ENCODE measurements around the gene RASSF3. TPM values are rescaled to one million over a fixed set of nuclear protein-coding genes. Genes with fewer than 3 reads are reported as not detected.
"Not testable (repeated sequence)": the region's sequence is repeated elsewhere in the genome, so short reads cannot be mapped to it uniquely, and the experiment has no call there.

The RASSF3 gene
- total and polyA plus RNA-seq, 2 donors from 2014 or later: 8.2 to 35.6 TPM

DNA sequence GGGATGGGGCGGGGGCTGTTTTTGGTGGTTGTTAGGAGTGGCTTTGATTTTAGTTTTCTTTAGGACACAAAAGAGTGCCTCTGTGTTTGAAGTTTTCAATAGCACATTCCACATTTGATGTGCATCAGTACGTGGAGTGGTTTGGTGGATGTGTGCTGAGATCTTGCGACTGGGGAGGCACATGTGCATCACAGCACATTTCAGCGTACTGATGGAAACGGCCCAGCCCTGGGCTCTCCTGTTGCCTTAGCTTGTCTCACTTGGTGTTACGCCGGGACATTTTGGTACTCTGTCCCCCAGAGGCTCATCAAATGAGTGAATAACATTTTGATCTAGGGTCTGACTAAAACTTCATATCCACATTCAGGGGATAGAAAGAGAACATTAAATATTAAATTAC, 78.4 kb downstream of the RASSF3 start:
- intact Hi-C loops (cut with DNase I): no loop called here
- no peak for TF ChIP-seq CTCF (IDR thresholded peaks at IDR 0.05; ENCODE audit: borderline replicate concordance, extremely low read depth, insufficient read depth)
- no peak overlapping the region for H3K27ac ChIP-seq (ENCODE audit: low read depth in 2 of 2, low read length in 2 of 2)

DNA sequence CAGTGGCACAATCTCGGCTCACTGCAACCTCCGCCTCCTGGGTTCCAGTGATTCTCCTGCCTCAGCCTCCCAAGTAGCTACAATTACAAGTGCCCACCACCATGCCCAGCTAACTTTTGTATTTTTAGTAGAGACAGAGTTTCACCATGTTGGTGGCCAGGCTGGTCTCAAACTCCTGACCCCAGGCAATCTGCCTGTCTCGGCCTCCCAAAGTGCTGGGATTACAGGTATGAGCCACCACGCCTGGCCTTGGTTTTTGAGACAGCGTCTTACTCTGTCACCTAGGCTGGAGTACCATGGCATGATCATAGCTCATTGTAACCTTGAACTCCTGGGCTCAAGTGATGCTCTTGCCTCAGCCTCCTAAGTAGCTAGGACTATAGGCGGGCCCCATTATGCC, 79.9 kb downstream of the RASSF3 start:
- H3K27me3 ChIP-seq (ENCODE audit: control insufficient read depth, insufficient read depth, low read length); H3K9ac ChIP-seq (ENCODE audit: low read length in 3 of 3); H3K9me3 ChIP-seq (ENCODE audit: control insufficient read depth in 2 of 3, insufficient read depth in 1 of 3, low read length in 3 of 3); DNase-seq; H3K4me1 ChIP-seq (ENCODE audit: control insufficient read depth in 2 of 3, insufficient read depth in 2 of 3, low read depth in 1 of 3, low read length in 3 of 3); intact Hi-C loops (cut with DNase I); H3K27ac ChIP-seq (ENCODE audit: low read depth in 2 of 2, low read length in 2 of 2); FAIRE-seq; H3K4me3 ChIP-seq (ENCODE audit: low read length in 3 of 3); H3K36me3 ChIP-seq (ENCODE audit: control insufficient read depth in 2 of 3, insufficient read depth in 3 of 3, low read length in 3 of 3): not testable (repeated sequence)

More for the DNA sequence above, 78.4 kb downstream of the RASSF3 start:
- no peak overlapping the region for H3K9ac ChIP-seq (ENCODE audit: low read length in 3 of 3)
- no peaks in the 10 kb centered on the region for H3K36me3 ChIP-seq (ENCODE audit: control insufficient read depth in 2 of 3, insufficient read depth in 3 of 3, low read length in 3 of 3)
- H3K4me3 ChIP-seq (ENCODE audit: low read length in 3 of 3): no peak overlapping the region
- H3K4me1 ChIP-seq (ENCODE audit: control insufficient read depth in 2 of 3, insufficient read depth in 2 of 3, low read depth in 1 of 3, low read length in 3 of 3): peaks cover 0 to 2% (median 0%) of the 10 kb centered on the region in 3 donors
- DNase-seq: no peak
- no peaks in the 10 kb centered on the region for H3K27me3 ChIP-seq (ENCODE audit: control insufficient read depth, insufficient read depth, low read length)
- no peaks in the 10 kb centered on the region for H3K9me3 ChIP-seq (ENCODE audit: control insufficient read depth in 2 of 3, insufficient read depth in 1 of 3, low read length in 3 of 3)
- no peak for FAIRE-seq

DNA sequence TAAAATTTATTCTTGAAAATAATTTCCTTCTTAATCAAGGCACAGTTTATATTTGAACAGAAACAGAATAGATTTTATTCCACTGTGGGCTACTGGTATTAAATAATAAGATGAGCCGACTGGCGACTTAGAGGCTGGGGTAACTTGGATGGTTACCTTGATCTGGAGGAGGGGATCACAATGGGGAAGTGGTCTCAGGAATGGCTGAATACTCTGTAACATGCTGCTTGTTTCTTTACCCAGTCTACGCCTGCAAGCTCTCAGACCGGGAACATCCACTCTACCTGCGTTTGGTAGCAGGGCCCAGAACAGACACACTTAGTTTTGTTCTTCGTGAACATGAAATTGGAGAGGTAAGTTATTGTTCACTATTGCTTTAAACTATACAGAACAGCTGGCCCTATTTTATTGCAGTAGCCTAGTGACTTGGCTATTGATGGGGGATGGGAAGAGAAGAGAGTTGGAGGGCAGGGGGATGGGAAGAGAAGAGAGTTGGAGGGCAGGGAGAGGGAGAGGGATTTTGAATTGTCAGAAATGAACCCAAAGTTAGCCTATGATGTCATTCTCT, 81.0 kb downstream of the RASSF3 start:
- Histone ChIP-seq H3K4me3 (ENCODE audit: low read length in 3 of 3) (no peak overlapping the region), H3K9me3 (ENCODE audit: control insufficient read depth in 2 of 3, insufficient read depth in 1 of 3, low read length in 3 of 3) (no peaks in the 10 kb centered on the region), H3K4me1 (ENCODE audit: control insufficient read depth in 2 of 3, insufficient read depth in 2 of 3, low read depth in 1 of 3, low read length in 3 of 3) (peaks cover 0 to 2% (median 0%) of the 10 kb centered on the region in 3 donors), H3K27me3 (ENCODE audit: control insufficient read depth, insufficient read depth, low read length) (no peaks in the 10 kb centered on the region), H3K9ac (ENCODE audit: low read length in 3 of 3) (no peak overlapping the region), H3K36me3 (ENCODE audit: control insufficient read depth in 2 of 3, insufficient read depth in 3 of 3, low read length in 3 of 3) (no peaks in the 10 kb centered on the region), H3K27ac (ENCODE audit: low read depth in 2 of 2, low read length in 2 of 2) (no peak overlapping the region)
- DNase-seq (peak in 3 of 5 donors; percentile 59 to 84 (median 82)), FAIRE-seq (no peak)
- intact Hi-C loops (cut with DNase I): no loop called here
- no peak for TF ChIP-seq CTCF (IDR thresholded peaks at IDR 0.05; ENCODE audit: borderline replicate concordance, extremely low read depth, insufficient read depth)

DNA sequence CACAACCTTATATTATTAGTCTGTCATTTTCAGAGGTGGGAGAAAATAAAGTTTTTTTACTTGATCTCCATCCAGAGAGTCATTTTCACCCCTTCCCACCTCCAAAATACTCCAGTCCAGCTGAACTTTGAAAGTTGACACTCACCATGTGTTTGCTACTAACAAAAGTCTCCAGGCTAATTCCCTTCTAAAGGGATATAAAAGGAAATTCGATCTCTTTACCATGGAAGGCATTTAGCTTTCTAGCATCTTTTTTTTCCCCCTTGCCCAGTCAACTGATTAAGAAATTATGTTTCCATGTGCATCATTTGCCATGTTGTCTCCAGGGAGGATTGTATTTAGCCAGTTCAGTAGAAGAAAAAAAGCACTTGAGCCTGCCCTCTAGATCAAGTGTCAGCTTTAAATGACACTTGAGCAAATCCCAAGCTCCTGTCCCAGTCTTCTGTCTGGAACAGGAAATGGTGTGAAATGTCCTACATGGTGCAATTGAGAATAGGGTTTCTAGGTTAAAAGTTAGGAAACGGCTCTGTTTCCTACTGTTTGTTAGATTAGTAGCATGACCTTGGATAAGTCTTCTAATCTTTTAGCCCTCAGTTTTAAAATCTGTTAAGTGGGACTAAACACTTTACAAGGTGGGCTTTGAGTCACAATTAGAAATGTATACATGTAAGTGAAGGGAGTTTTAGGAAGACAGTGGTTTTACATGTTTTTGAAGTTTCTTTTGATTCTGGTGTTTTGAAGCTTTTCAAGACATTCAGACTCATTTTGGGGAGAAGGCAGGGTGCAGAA, 81.7 kb downstream of the RASSF3 start:
- no peaks in the 10 kb centered on the region for H3K36me3 ChIP-seq (ENCODE audit: control insufficient read depth in 2 of 3, insufficient read depth in 3 of 3, low read length in 3 of 3)
- DNase-seq (peak in 3 of 5 donors; percentile 29 to 89 (median 86)), FAIRE-seq (no peak)
- no peak overlapping the region for H3K4me3 ChIP-seq (ENCODE audit: low read length in 3 of 3)
- peaks cover 0 to 2% (median 0%) of the 10 kb centered on the region in 3 donors for H3K4me1 ChIP-seq (ENCODE audit: control insufficient read depth in 2 of 3, insufficient read depth in 2 of 3, low read depth in 1 of 3, low read length in 3 of 3)
- TF ChIP-seq CTCF (IDR thresholded peaks at IDR 0.05; ENCODE audit: borderline replicate concordance, extremely low read depth, insufficient read depth): no peak
- H3K27me3 ChIP-seq (ENCODE audit: control insufficient read depth, insufficient read depth, low read length): no peaks in the 10 kb centered on the region
- no peak overlapping the region for H3K27ac ChIP-seq (ENCODE audit: low read depth in 2 of 2, low read length in 2 of 2)
- H3K9ac ChIP-seq (ENCODE audit: low read length in 3 of 3): no peak overlapping the region
- intact Hi-C loops (cut with DNase I): no loop called here
- no peaks in the 10 kb centered on the region for H3K9me3 ChIP-seq (ENCODE audit: control insufficient read depth in 2 of 3, insufficient read depth in 1 of 3, low read length in 3 of 3)
